Measurements from ENCODE around the gene FHIT. TPM values are rescaled to one million over a fixed set of nuclear protein-coding genes. Genes with fewer than 3 reads are reported as not detected.

The FHIT gene
- total and polyA plus RNA-seq, 2 of the 4 experiments (the other 2 are of a cell fraction) = 0.07 TPM; not detected in 1

GRCh38 chr3:60932170-60932569 lies 319.1 kb downstream of the FHIT start:
- Histone ChIP-seq H3K79me1 (ENCODE audit: low read depth in 1 of 2, low read length in 2 of 2) (no peaks in the 10 kb centered on the region), H4K5ac (ENCODE audit: low read depth, low read length) (no peak overlapping the region), H2AK5ac (ENCODE audit: low read depth, low read length) (no peak overlapping the region), H3K4me2 (ENCODE audit: low read depth, low read length) (no peak overlapping the region), H3K23ac (ENCODE audit: low read depth, low read length) (no peak overlapping the region), H3K4me1 (ENCODE audit: control insufficient read depth, insufficient read depth, low read length) (no peaks in the 10 kb centered on the region), H2AFZ (replicated peaks; ENCODE audit: low read length, poor library complexity) (no peak overlapping the region), H2BK120ac (ENCODE audit: low read depth, low read length) (no peak overlapping the region), H3K4ac (ENCODE audit: low read depth, low read length) (no peak overlapping the region), H2BK5ac (ENCODE audit: low read depth, low read length, poor library complexity, severe bottlenecking) (no peak overlapping the region), H3K36me3 (ENCODE audit: control insufficient read depth, insufficient read depth, low read length) (no peaks in the 10 kb centered on the region), H4K8ac (ENCODE audit: low read depth in 2 of 2, low read length in 2 of 2) (no peak overlapping the region), H3K27me3 (ENCODE audit: control insufficient read depth, insufficient read depth, low read length) (no peaks in the 10 kb centered on the region), H3K14ac (replicated peaks; ENCODE audit: low read depth, low read length) (no peak overlapping the region), H3K9ac (ENCODE audit: low read depth, low read length) (no peak overlapping the region), H2BK15ac (ENCODE audit: low read depth, low read length) (no peak overlapping the region), H3K4me3 (ENCODE audit: insufficient read depth, low read depth, low read length) (no peak overlapping the region), H3K27ac (ENCODE audit: insufficient read depth, low read length) (no peak overlapping the region), H3K9me1 (ENCODE audit: insufficient read depth, low read length) (no peaks in the 10 kb centered on the region), H3K9me3 (ENCODE audit: control insufficient read depth, insufficient read depth, low read length) (peaks cover 2% of the 10 kb centered on the region; the same call in 1 of the 2 replicates), H2AK9ac (replicated peaks; ENCODE audit: low read depth, low read length, poor library complexity) (no peak overlapping the region), H4K20me1 (ENCODE audit: insufficient read depth, low read length) (no peaks in the 10 kb centered on the region), H4K91ac (ENCODE audit: insufficient read depth, low read depth, low read length) (no peak overlapping the region), H3K56ac (ENCODE audit: extremely low read depth, insufficient read depth, low read length) (no peak overlapping the region), H3K18ac (ENCODE audit: low read depth, low read length) (no peak overlapping the region), H2BK20ac (ENCODE audit: low read depth, low read length) (no peak overlapping the region)
- no TSS peak for BruUV-seq (replicated peaks)
- ATAC-seq (ENCODE audit: low read depth) = no peak
- no peak for DNase-seq
- ChIA-PET CTCF (no interaction called here), POLR2A (ENCODE audit: unreplicated experiment) (no interaction called here)
- in situ Hi-C loops (cut with MboI; ENCODE audit: low sequenced_read_pairs) = no loop called here
- WGBS, 2 experiments (ENCODE audit: extremely low coverage in 2 of 2, insufficient read length in 1 of 2) = no CpG with 5 or more reads among the region's 2 CpGs
- dilution Hi-C loops (cut with HindIII; ENCODE audit: low sequenced_read_pairs, unreplicated experiment) = no loop called here
- intact Hi-C loops (cut with micrococcal nuclease) = no loop called here
- TF ChIP-seq NFE2L2 (IDR thresholded peaks at IDR 0.05; ENCODE audit: low read depth, low read length) (no peak), RFX5 (IDR thresholded peaks at IDR 0.05; ENCODE audit: low read depth, low read length) (no peak), CTCF (conservative IDR thresholded peaks at IDR 0.05; ENCODE audit: low read depth, low read length) (no peak), FOS (IDR thresholded peaks at IDR 0.05; ENCODE audit: low read depth, low read length) (no peak), ELK1 (IDR thresholded peaks at IDR 0.05; ENCODE audit: borderline replicate concordance, low read depth, low read length) (no peak), MAZ (IDR thresholded peaks at IDR 0.05; ENCODE audit: borderline replicate concordance, low read depth, low read length) (no peak), CEBPB (IDR thresholded peaks at IDR 0.05; ENCODE audit: low read depth, low read length) (no peak), SMC3 (IDR thresholded peaks at IDR 0.05; ENCODE audit: low read depth, low read length) (no peak), RAD21 (IDR thresholded peaks at IDR 0.05; ENCODE audit: low read length) (no peak)
